K562 (cell line): ENCODE data around the gene MRPL10. TPM values are rescaled to one million over a fixed set of nuclear protein-coding genes. Genes with fewer than 3 reads are reported as not detected.

ENCODE experiments used
- DPF2 ChIP-seq: fragments of 450-650 bp; IDR thresholded peaks from 2 replicates; pipeline ENCODE4 v1.6.1; 2016
- FOS ChIP-seq: IDR thresholded peaks from 3 replicates; pipeline ENCODE4 v1.6.1; 2011; ENCODE audit not compliant: insufficient read length; ENCODE audit errors: extremely low read depth
- FOSL1 ChIP-seq: fragments of 200-800 bp; sonication (Bioruptor generic); conservative IDR thresholded peaks from 2 replicates; pipeline ENCODE4 v1.6.1; 2016; ENCODE audit warnings: missing genetic modification characterization, missing compliant biosample characterization
- HNRNPLL ChIP-seq: fragments of 200-400 bp; formaldehyde crosslinking; IDR thresholded peaks from 2 replicates; pipeline ENCODE4 v1.6.1; 2017; ENCODE audit warnings: low read length, low read depth, mild to moderate bottlenecking; ENCODE audit not compliant: poor library complexity, severe bottlenecking
- JUND ChIP-seq, 2 experiments: IDR thresholded peaks; 2 replicates in 1 of 2; 3 replicates in 1 of 2; pipeline ENCODE4 v1.6.1; 2011; ENCODE audit warnings: borderline replicate concordance in 2 of 2, low read depth in 2 of 2, low read length in 2 of 2, improper control_type of control experiment in 1 of 2, missing biosample characterization in 1 of 2, missing genetic modification characterization in 1 of 2, missing genetic modification reagents in 1 of 2
- MAX ChIP-seq: sonication (generic); formaldehyde crosslinking; IDR thresholded peaks from 2 replicates; pipeline ENCODE4 v1.9.0; 2022; ENCODE audit warnings: mild to moderate bottlenecking, missing genetic modification reagents
- NFE2 ChIP-seq: IDR thresholded peaks from 2 replicates; pipeline ENCODE4 v1.6.1; 2014; ENCODE audit warnings: antibody characterized with exemption, low read depth
- SMARCE1 ChIP-seq: fragments of 450-650 bp; IDR thresholded peaks from 2 replicates; pipeline ENCODE4 v1.7.1; 2016; ENCODE audit warnings: mild to moderate bottlenecking
- SPI1 ChIP-seq: IDR thresholded peaks from 2 replicates; pipeline ENCODE4 v1.6.1; 2011; ENCODE audit warnings: low read depth, low read length, control low read depth, borderline replicate concordance
- TBP ChIP-seq: optimal IDR thresholded peaks from 2 replicates; pipeline ENCODE3; 2011; ENCODE audit warnings: low read depth, low read length, improper control_type of control experiment
- ZNF592 ChIP-seq: fragments of 450-650 bp; IDR thresholded peaks from 2 replicates; pipeline ENCODE4 v1.6.1; 2017; ENCODE audit warnings: antibody characterized with exemption, mild to moderate bottlenecking
- polyA plus RNA-seq, 8 experiments: library from polyadenylated mRNA; depleted of rRNA in 4 of 8; stranded (reverse) in 5 of 8; unstranded in 3 of 8; fragments of >200 nt; fragmentation: Nextera tagmentation in 2 of 8; fragmentation: Illumina TruSeq in 1 of 8; extraction: Ambion mirVana in 2 of 8; extraction: Trizol in 1 of 8; gene quantifications; 2 replicates each; pipeline versions ENCODE4 v1.2.1 to v1.2.3, GENCODE V29; 2011 to 2014; ENCODE audit warnings: inconsistent platforms in 1 of 8, missing spikeins in 1 of 8
- total RNA-seq, 7 experiments: library from RNA; depleted of rRNA in 6 of 7; stranded (reverse); fragments of >200 nt in 6 of 7; fragmentation: Illumina TruSeq in 2 of 7; extraction: Trizol in 2 of 7; gene quantifications; 2 replicates each; pipeline versions ENCODE4 v1.2.1 to v1.2.3, GENCODE V29; 2011 to 2021; ENCODE audit warnings: low replicate concordance in 1 of 7
- TF ChIP-seq, protein P1 (sequence below), 2 experiments: fragments of 450-650 bp in 1 of 2; sonication (generic) in 1 of 2; formaldehyde crosslinking in 1 of 2; IDR thresholded peaks in 1 of 2; conservative IDR thresholded peaks in 1 of 2; 2 replicates each; pipeline versions ENCODE4 v1.6.1 to v1.8.1; 2016 to 2023; ENCODE audit warnings: mild to moderate bottlenecking in 2 of 2, moderate library complexity in 2 of 2, inconsistent platforms in 1 of 2, missing genetic modification reagents in 1 of 2
- TF ChIP-seq, protein P2 (sequence below): sonication (generic); formaldehyde crosslinking; IDR thresholded peaks from 2 replicates; pipeline ENCODE4 v1.8.0; 2022; ENCODE audit warnings: missing genetic modification reagents, mild to moderate bottlenecking, moderate library complexity, borderline replicate concordance

The MRPL10 gene
- total and polyA plus RNA-seq, 9 of the 15 experiments (the other 6 are each of a cell fraction or from before 2014, with no cell fraction given), result 27.8 to 105 (median 67.3) TPM

- 0 out of 2 replicates have a peak, but pooled peaks have one; percentile 36 for TF ChIP-seq ZNF592
- TF ChIP-seq, protein P1, sequence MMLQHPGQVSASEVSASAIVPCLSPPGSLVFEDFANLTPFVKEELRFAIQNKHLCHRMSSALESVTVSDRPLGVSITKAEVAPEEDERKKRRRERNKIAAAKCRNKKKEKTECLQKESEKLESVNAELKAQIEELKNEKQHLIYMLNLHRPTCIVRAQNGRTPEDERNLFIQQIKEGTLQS (IDR thresholded peaks at IDR 0.05), result peak; percentile 67
- TF ChIP-seq, protein P1 (CRISPR knock-in tag; conservative IDR thresholded peaks at IDR 0.05), result no peak
- TF ChIP-seq JUND (IDR thresholded peaks at IDR 0.05; ENCODE audit: borderline replicate concordance, low read depth, low read length), result peak; percentile 17; the same call in 1 of the 2 replicates
- peak; percentile 34; the same call in 1 of the 3 replicates for TF ChIP-seq JUND (tag; IDR thresholded peaks at IDR 0.05; ENCODE audit: borderline replicate concordance, low read depth, low read length)
- TF ChIP-seq SPI1, result no peak
- TF ChIP-seq SMARCE1, result 0 out of 2 replicates have a peak, but pooled peaks have one; percentile 13
- no peak for TF ChIP-seq TBP
- TF ChIP-seq FOS, result peak; percentile 5
- no peak for TF ChIP-seq HNRNPLL
- TF ChIP-seq, protein P2, sequence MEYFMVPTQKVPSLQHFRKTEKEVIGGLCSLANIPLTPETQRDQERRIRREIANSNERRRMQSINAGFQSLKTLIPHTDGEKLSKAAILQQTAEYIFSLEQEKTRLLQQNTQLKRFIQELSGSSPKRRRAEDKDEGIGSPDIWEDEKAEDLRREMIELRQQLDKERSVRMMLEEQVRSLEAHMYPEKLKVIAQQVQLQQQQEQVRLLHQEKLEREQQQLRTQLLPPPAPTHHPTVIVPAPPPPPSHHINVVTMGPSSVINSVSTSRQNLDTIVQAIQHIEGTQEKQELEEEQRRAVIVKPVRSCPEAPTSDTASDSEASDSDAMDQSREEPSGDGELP (CRISPR knock-in tag), result peak; percentile 71
- TF ChIP-seq FOSL1 (tag), result peak; percentile 93
- peak; percentile 69 for TF ChIP-seq NFE2
- 0 out of 2 replicates have a peak, but pooled peaks have one; percentile 29 for TF ChIP-seq DPF2
- TF ChIP-seq MAX (CRISPR knock-in tag), result peak; percentile 26; the same call in 1 of the 2 replicates
Measured at GRCh38 chr17:47862621-47863440, 31.5 kb upstream of the MRPL10 start (continued).
